Mucosa of rectum (tissue), 2 donors: ENCODE measurements around the gene SPATA7.
A peak's percentile ranks its signal among the peaks of the same experiment; 100 is the strongest.

Experiments
- H3K27ac ChIP-seq, 2 donors: one replicate each; pipeline ENCODE4 v1.7.0; 2013; ENCODE audit warnings: inconsistent platforms in 2 of 2, low read depth in 2 of 2, low read length in 2 of 2
- H3K27me3 ChIP-seq, 2 donors: one replicate each; pipeline ENCODE4 v1.7.0; 2013; ENCODE audit warnings: low read length in 2 of 2; ENCODE audit not compliant: control insufficient read depth in 2 of 2, insufficient read depth in 2 of 2
- H3K36me3 ChIP-seq, 2 donors: one replicate each; pipeline ENCODE4 v1.7.0; 2013; ENCODE audit warnings: low read length in 2 of 2; ENCODE audit not compliant: control insufficient read depth in 2 of 2, insufficient read depth in 2 of 2
- H3K4me1 ChIP-seq, 2 donors: one replicate each; pipeline ENCODE4 v1.7.0; 2013; ENCODE audit warnings: low read length in 2 of 2, mild to moderate bottlenecking in 1 of 2; ENCODE audit not compliant: control insufficient read depth in 2 of 2, insufficient read depth in 2 of 2
- H3K4me3 ChIP-seq, 2 donors: one replicate each; pipeline ENCODE4 v1.7.0; 2013; ENCODE audit warnings: low read length in 2 of 2
- H3K9ac ChIP-seq, 2 donors: one replicate each; pipeline ENCODE4 v1.7.0; 2013; ENCODE audit warnings: low read length in 2 of 2, low read depth in 1 of 2, mild to moderate bottlenecking in 1 of 2
- H3K9me3 ChIP-seq, 2 donors: one replicate each; pipeline ENCODE4 v1.7.0; 2013; ENCODE audit warnings: low read length in 2 of 2; ENCODE audit not compliant: control insufficient read depth in 2 of 2
- donor health status: healthy.
- donor health status: Normal muscosa, but diverticular disease.

The SPATA7 gene

DNA sequence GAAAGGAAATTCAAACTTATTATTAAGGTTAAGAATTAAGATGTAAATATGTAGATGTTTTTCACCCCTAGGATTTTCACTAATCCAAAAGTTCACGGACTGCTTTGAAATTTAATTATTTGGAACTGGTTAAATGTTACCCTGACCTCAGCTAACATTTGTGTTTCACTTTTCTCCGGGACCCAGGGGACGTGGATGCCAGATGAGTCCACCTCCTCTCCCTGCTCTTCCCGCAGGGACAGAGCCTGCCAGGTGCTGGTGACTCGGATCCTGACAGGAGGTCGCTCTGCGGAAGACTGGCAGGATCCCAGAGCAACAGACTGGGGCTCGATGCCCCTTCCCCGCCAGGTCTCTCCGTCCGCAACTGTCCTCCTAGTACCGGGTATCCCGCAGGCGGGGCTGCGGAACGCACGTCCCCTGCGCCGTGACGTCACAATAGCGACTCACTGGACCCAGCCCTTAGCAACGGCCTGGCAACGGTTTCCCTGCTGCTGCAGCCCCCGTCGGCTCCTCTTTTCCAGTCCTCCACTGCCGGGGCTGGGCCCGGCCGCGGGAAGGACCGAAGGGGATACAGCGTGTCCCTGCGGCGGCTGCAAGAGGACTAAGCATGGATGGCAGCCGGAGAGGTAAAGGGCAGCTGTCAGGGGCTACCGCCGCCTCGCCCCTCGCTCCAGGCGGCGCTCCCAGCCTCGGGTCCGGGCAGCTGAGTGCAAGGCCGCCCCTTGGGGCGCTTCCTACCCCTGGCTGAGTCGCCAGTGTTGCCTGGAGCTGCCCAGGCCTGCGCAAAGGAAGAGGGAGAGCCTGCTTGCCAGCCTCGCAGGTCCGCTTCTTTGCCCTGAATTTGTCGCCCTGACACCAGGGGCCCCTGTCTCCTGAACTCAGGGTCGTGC, at the start of gene SPATA7:
SPATA7 (plus strand) TSS at position 446 of the 890 bp plus-strand sequence; CDS start at position 608, 162 bp downstream.
- peak within 1 kb of the TSS; percentile 98 to 99 for H3K4me3 ChIP-seq
- H3K27me3 ChIP-seq = no peaks in the 10 kb centered on the region
- peak within 1 kb of the TSS; percentile 78 to 80 for H3K27ac ChIP-seq
- H3K9ac ChIP-seq = peak within 1 kb of the TSS; percentile 80 to 87
- peaks cover 3 to 7% of the 10 kb centered on the region in 2 donors for H3K4me1 ChIP-seq
- no peaks in the 10 kb centered on the region for H3K36me3 ChIP-seq
- no peaks in the 10 kb centered on the region for H3K9me3 ChIP-seq

DNA sequence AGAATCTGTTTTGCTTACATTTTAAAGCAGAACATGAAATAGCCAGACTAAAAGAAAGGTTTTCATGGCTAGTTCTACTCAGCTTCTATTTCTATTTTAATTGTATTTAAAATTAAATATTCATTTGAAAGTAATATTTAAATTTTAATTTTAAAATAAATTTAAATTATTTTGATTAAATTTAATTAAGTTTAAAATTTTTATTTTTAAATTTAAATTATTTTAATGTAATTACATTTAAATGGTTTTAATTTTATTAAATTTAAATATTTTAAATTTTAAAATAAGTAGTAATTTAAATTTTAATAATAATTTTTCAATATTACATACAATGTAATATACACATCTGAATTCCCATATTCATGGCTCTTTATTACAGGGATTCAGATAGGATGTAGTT, 45.1 kb upstream of the SPATA7 start:
- Histone ChIP-seq H3K9me3 (no peaks in the 10 kb centered on the region), H3K4me3 (no peak overlapping the region), H3K27me3 (no peaks in the 10 kb centered on the region), H3K27ac (no peak overlapping the region), H3K4me1 (no peaks in the 10 kb centered on the region), H3K9ac (no peak overlapping the region), H3K36me3 (no peaks in the 10 kb centered on the region)

DNA sequence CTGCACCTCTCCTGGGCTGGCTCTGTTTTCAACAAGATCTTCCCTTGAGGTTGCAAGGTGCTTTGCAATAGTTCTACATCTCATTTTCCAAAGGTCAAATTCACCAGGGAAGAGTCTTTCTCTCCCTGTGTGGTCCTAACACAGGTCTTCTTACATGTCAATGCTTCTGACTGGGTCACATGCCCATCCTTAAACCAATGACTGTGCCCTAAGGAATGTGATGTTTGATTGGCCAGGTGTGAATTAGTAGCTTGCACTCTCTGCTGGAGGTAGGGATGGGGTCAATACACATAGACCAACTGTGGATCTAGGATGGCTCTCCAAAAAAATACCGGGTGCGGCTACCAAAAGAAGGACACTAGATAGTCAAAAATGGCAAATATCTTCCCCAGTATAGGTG, 42.5 kb upstream of the SPATA7 start:
- Histone ChIP-seq H3K36me3 (no peaks in the 10 kb centered on the region), H3K4me1 (no peaks in the 10 kb centered on the region), H3K4me3 (no peak overlapping the region)

GRCh38 chr14:88346048-88346639, 39.3 kb upstream of the SPATA7 start:
- no peaks in the 10 kb centered on the region for H3K36me3 ChIP-seq
- H3K27me3 ChIP-seq = no peaks in the 10 kb centered on the region
- no peaks in the 10 kb centered on the region for H3K9me3 ChIP-seq
- no peak overlapping the region for H3K27ac ChIP-seq
- no peak overlapping the region for H3K9ac ChIP-seq
- no peak overlapping the region for H3K4me3 ChIP-seq
- no peaks in the 10 kb centered on the region for H3K4me1 ChIP-seq

More for the DNA sequence above, 42.5 kb upstream of the SPATA7 start:
- H3K27ac ChIP-seq = no peak overlapping the region
- no peaks in the 10 kb centered on the region for H3K9me3 ChIP-seq
- H3K9ac ChIP-seq = no peak overlapping the region
- no peaks in the 10 kb centered on the region for H3K27me3 ChIP-seq

- Histone ChIP-seq H3K27ac (no peak overlapping the region), H3K27me3 (no peaks in the 10 kb centered on the region), H3K4me3 (no peak overlapping the region), H3K9ac (no peak overlapping the region), H3K4me1 (no peaks in the 10 kb centered on the region), H3K36me3 (no peaks in the 10 kb centered on the region), H3K9me3 (no peaks in the 10 kb centered on the region)
Observed at GRCh38 chr14:88348546-88348945, 36.9 kb upstream of the SPATA7 start.

GRCh38 chr14:88351966-88352691, 33.3 kb upstream of the SPATA7 start:
- H3K9ac ChIP-seq = no peak overlapping the region

GRCh38 chr14:88352698-88353097, 32.8 kb upstream of the SPATA7 start:
- Histone ChIP-seq H3K9me3 (no peaks in the 10 kb centered on the region), H3K9ac (no peak overlapping the region), H3K4me1 (no peaks in the 10 kb centered on the region), H3K27ac (no peak overlapping the region), H3K4me3 (no peak overlapping the region), H3K27me3 (no peaks in the 10 kb centered on the region), H3K36me3 (no peaks in the 10 kb centered on the region)

More at GRCh38 chr14:88351966-88352691, 33.3 kb upstream of the SPATA7 start:
- Histone ChIP-seq H3K4me3 (no peak overlapping the region), H3K27me3 (no peaks in the 10 kb centered on the region), H3K9me3 (no peaks in the 10 kb centered on the region), H3K36me3 (no peaks in the 10 kb centered on the region), H3K27ac (no peak overlapping the region), H3K4me1 (no peaks in the 10 kb centered on the region)

DNA sequence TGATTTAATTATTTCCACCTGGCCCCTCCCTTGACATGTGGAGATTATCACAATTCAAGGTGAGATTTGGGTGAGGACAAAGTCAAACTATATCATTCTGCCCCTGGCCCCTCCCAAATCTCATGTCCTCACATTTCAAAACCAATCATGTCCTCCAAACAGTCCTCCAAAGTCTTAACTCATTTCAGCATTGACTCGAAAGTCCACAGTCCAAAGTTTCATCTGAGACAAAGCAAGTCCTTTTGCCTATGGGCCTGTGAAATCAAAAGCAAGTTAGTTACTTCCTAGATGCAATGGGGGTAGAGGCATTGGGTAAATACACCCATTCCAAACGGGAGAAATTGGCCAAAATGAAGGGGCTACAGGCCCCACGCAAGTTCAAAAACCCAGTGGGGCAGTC, 31.1 kb upstream of the SPATA7 start:
- H3K4me1 ChIP-seq = no peaks in the 10 kb centered on the region
- H3K9me3 ChIP-seq = no peaks in the 10 kb centered on the region
- H3K36me3 ChIP-seq = no peaks in the 10 kb centered on the region
- H3K27me3 ChIP-seq = no peaks in the 10 kb centered on the region
- no peak overlapping the region for H3K27ac ChIP-seq
- no peak overlapping the region for H3K4me3 ChIP-seq
- H3K9ac ChIP-seq = no peak overlapping the region

GRCh38 chr14:88359500-88359899, 26.0 kb upstream of the SPATA7 start:
- no peaks in the 10 kb centered on the region for H3K27me3 ChIP-seq
- H3K27ac ChIP-seq = no peak overlapping the region

DNA sequence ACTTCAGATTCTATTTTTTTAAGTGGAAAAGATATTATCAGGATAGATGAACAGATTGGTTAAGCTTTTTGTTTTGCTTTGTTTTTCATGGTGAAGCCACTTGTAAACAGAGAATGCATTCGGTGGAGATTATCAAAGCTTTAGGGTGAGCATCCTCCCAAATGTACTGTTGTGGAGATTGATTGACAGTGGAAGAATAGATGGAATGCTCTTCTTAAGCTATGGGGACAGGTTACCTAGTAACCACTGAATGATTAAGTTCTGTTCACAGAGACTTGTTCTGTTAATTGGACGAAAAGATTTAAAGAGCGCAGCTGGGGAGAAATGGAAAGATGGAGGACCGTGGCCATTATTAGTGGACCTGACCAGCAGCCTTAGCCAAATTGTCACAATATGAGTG, 21.8 kb upstream of the SPATA7 start:
- Histone ChIP-seq H3K36me3 (no peaks in the 10 kb centered on the region), H3K9ac (no peak overlapping the region), H3K4me1 (no peaks in the 10 kb centered on the region), H3K27ac (no peak overlapping the region), H3K4me3 (no peak overlapping the region), H3K9me3 (no peaks in the 10 kb centered on the region), H3K27me3 (no peaks in the 10 kb centered on the region)

More at GRCh38 chr14:88359500-88359899, 26.0 kb upstream of the SPATA7 start:
- H3K4me3 ChIP-seq = no peak overlapping the region
- no peaks in the 10 kb centered on the region for H3K4me1 ChIP-seq
- no peaks in the 10 kb centered on the region for H3K9me3 ChIP-seq
- H3K9ac ChIP-seq = no peak overlapping the region
- no peaks in the 10 kb centered on the region for H3K36me3 ChIP-seq
